ENCODE measurements around the gene TMEM97.

The TMEM97 gene

GRCh38 chr17:28339431-28339830 lies 20.4 kb downstream of the TMEM97 start:
- TF ChIP-seq EZH2 (IDR thresholded peaks at IDR 0.05; ENCODE audit: borderline replicate concordance, low read length), result no peak
- TF ChIP-seq, protein P1, sequence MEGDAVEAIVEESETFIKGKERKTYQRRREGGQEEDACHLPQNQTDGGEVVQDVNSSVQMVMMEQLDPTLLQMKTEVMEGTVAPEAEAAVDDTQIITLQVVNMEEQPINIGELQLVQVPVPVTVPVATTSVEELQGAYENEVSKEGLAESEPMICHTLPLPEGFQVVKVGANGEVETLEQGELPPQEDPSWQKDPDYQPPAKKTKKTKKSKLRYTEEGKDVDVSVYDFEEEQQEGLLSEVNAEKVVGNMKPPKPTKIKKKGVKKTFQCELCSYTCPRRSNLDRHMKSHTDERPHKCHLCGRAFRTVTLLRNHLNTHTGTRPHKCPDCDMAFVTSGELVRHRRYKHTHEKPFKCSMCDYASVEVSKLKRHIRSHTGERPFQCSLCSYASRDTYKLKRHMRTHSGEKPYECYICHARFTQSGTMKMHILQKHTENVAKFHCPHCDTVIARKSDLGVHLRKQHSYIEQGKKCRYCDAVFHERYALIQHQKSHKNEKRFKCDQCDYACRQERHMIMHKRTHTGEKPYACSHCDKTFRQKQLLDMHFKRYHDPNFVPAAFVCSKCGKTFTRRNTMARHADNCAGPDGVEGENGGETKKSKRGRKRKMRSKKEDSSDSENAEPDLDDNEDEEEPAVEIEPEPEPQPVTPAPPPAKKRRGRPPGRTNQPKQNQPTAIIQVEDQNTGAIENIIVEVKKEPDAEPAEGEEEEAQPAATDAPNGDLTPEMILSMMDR (IDR thresholded peaks at IDR 0.05; ENCODE audit: low read length), result no peak
- H3K36me3 ChIP-seq (ENCODE audit: insufficient read depth, low read length), result peaks cover 23% of the 10 kb centered on the region
- no peaks in the 10 kb centered on the region for H4K20me1 ChIP-seq (ENCODE audit: insufficient read depth, low read length)
- H3K27me3 ChIP-seq (ENCODE audit: insufficient read depth, low read length), result no peaks in the 10 kb centered on the region
- H3K27ac ChIP-seq (ENCODE audit: low read depth, low read length, poor library complexity, severe bottlenecking), result no peak overlapping the region
- H3K4me3 ChIP-seq (ENCODE audit: low read depth, low read length, poor library complexity, severe bottlenecking), result no peak overlapping the region
- no peaks in the 10 kb centered on the region for H3K79me2 ChIP-seq (ENCODE audit: insufficient read depth, low read length)
- H2AFZ ChIP-seq (ENCODE audit: low read length), result no peak overlapping the region
- no peaks in the 10 kb centered on the region for H3K9me3 ChIP-seq (ENCODE audit: low read length)
- no peaks in the 10 kb centered on the region for H3K9me2 ChIP-seq (ENCODE audit: low read depth, low read length)
- H3F3A ChIP-seq (ENCODE audit: insufficient read depth, low read length), result no peaks in the 10 kb centered on the region
- H3K9ac ChIP-seq (ENCODE audit: low read length), result no peak overlapping the region
- H3K4me2 ChIP-seq (ENCODE audit: low read length), result no peak overlapping the region
- H3K4me1 ChIP-seq (ENCODE audit: insufficient read depth, low read length, severe bottlenecking), result peaks cover 25% of the 10 kb centered on the region

- H3K4me1 ChIP-seq (ENCODE audit: insufficient read depth, low read length, severe bottlenecking), result peaks cover 22% of the 10 kb centered on the region
- no peaks in the 10 kb centered on the region for H4K20me1 ChIP-seq (ENCODE audit: insufficient read depth, low read length)
- H3K9ac ChIP-seq (ENCODE audit: low read length), result no peak overlapping the region
- no peak overlapping the region for H3K4me3 ChIP-seq (ENCODE audit: low read depth, low read length, poor library complexity, severe bottlenecking)
- no peaks in the 10 kb centered on the region for H3K79me2 ChIP-seq (ENCODE audit: insufficient read depth, low read length)
- no peak overlapping the region for H2AFZ ChIP-seq (ENCODE audit: low read length)
- TF ChIP-seq, protein P1 (IDR thresholded peaks at IDR 0.05; ENCODE audit: low read length), result no peak
- no peak for TF ChIP-seq EZH2 (IDR thresholded peaks at IDR 0.05; ENCODE audit: borderline replicate concordance, low read length)
- H3K36me3 ChIP-seq (ENCODE audit: insufficient read depth, low read length), result peaks cover 33% of the 10 kb centered on the region
- H3K27ac ChIP-seq (ENCODE audit: low read depth, low read length, poor library complexity, severe bottlenecking), result no peak overlapping the region
- H3F3A ChIP-seq (ENCODE audit: insufficient read depth, low read length), result no peaks in the 10 kb centered on the region
- H3K4me2 ChIP-seq (ENCODE audit: low read length), result no peak overlapping the region
- H3K9me2 ChIP-seq (ENCODE audit: low read depth, low read length), result no peaks in the 10 kb centered on the region
- no peaks in the 10 kb centered on the region for H3K27me3 ChIP-seq (ENCODE audit: insufficient read depth, low read length)
- no peaks in the 10 kb centered on the region for H3K9me3 ChIP-seq (ENCODE audit: low read length)
Observed at GRCh38 chr17:28340374-28340773, 21.4 kb downstream of the TMEM97 start.

DNA sequence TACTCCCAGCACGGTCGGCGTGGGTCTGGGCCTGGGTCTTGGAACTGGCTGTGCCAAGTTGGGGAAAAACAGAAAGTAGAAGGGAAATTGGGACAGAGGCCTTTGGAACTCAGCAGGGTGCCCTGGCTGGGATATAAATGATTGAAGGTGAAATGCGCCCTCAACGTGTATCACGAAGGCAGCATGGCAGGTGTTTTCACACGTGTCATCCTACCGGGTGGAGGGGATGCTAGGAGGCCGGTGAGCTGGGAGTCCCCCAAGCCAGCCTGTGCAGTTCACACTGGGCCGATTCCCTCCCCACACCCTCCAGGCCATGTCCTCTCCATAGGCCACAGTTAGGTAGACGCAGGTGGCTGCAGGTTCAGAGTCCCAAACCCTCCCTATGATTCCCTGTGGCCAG lies 22.5 kb downstream of the TMEM97 start:
- Histone ChIP-seq H4K20me1 (ENCODE audit: insufficient read depth, low read length) (no peaks in the 10 kb centered on the region), H3K36me3 (ENCODE audit: insufficient read depth, low read length) (peaks cover 44% of the 10 kb centered on the region)

More for the DNA sequence above, 22.5 kb downstream of the TMEM97 start:
- Histone ChIP-seq H3K4me2 (ENCODE audit: low read length) (no peak overlapping the region), H3K79me2 (ENCODE audit: insufficient read depth, low read length) (no peaks in the 10 kb centered on the region), H3K4me3 (ENCODE audit: low read depth, low read length, poor library complexity, severe bottlenecking) (no peak overlapping the region), H2AFZ (ENCODE audit: low read length) (no peak overlapping the region), H3K27me3 (ENCODE audit: insufficient read depth, low read length) (no peaks in the 10 kb centered on the region), H3F3A (ENCODE audit: insufficient read depth, low read length) (no peaks in the 10 kb centered on the region), H3K4me1 (ENCODE audit: insufficient read depth, low read length, severe bottlenecking) (peaks cover 17% of the 10 kb centered on the region), H3K9ac (ENCODE audit: low read length) (no peak overlapping the region), H3K27ac (ENCODE audit: low read depth, low read length, poor library complexity, severe bottlenecking) (no peak overlapping the region), H3K9me2 (ENCODE audit: low read depth, low read length) (no peaks in the 10 kb centered on the region), H3K9me3 (ENCODE audit: low read length) (no peaks in the 10 kb centered on the region)
- no peak for TF ChIP-seq EZH2 (IDR thresholded peaks at IDR 0.05; ENCODE audit: borderline replicate concordance, low read length)
- TF ChIP-seq, protein P1 (IDR thresholded peaks at IDR 0.05; ENCODE audit: low read length), result no peak

All from OCI-LY1 (cell line).